COLO829 (cell line): ENCODE results near the gene WDFY4.

ENCODE experiments used
- DNase-seq: peaks from one replicate; pipeline ENCODE4 v3.0.0; 2012; ENCODE audit warnings: low spot score

WDFY4 gene

GRCh38 chr10:48690791-48691660, 6.4 kb downstream of the WDFY4 start:
- no peak for DNase-seq

GRCh38 chr10:48691812-48692528, 7.3 kb downstream of the WDFY4 start:
- no peak for DNase-seq

- DNase-seq, result no peak
These were observed 8.1 kb downstream of the WDFY4 start for GRCh38 chr10:48692748-48693147.

GRCh38 chr10:48693206-48693605, 8.5 kb downstream of the WDFY4 start:
- DNase-seq, result no peak

- DNase-seq, result no peak
These were observed 9.8 kb downstream of the WDFY4 start for GRCh38 chr10:48694371-48695030.

GRCh38 chr10:48695636-48696534, 11.2 kb downstream of the WDFY4 start:
- no peak for DNase-seq

GRCh38 chr10:48696535-48696873, 11.8 kb downstream of the WDFY4 start:
- no peak for DNase-seq

- no peak for DNase-seq
These were observed 12.4 kb downstream of the WDFY4 start for GRCh38 chr10:48697091-48697490.

- DNase-seq, result no peak
These were observed 13.4 kb downstream of the WDFY4 start for GRCh38 chr10:48697821-48698764.

GRCh38 chr10:48699011-48699627, 14.4 kb downstream of the WDFY4 start:
- no peak for DNase-seq

- DNase-seq, result no peak
These were observed 15.4 kb downstream of the WDFY4 start for GRCh38 chr10:48700071-48700470.

GRCh38 chr10:48700493-48700892, 15.8 kb downstream of the WDFY4 start:
- no peak for DNase-seq

- no peak for DNase-seq
These were observed 16.6 kb downstream of the WDFY4 start for GRCh38 chr10:48701139-48701901.

GRCh38 chr10:48701941-48702340, 17.3 kb downstream of the WDFY4 start:
- no peak for DNase-seq

GRCh38 chr10:48703531-48704122, 19.0 kb downstream of the WDFY4 start:
- DNase-seq, result no peak

- no peak for DNase-seq
These were observed 19.5 kb downstream of the WDFY4 start for GRCh38 chr10:48704156-48704555.

GRCh38 chr10:48705401-48705938, 20.8 kb downstream of the WDFY4 start:
- DNase-seq, result no peak

- no peak for DNase-seq
These were observed 22.8 kb downstream of the WDFY4 start for GRCh38 chr10:48707472-48707871.

- no peak for DNase-seq
These were observed 23.5 kb downstream of the WDFY4 start for GRCh38 chr10:48708144-48708543.
